SK-MEL-5 (cell line): ENCODE results near the gene TAOK2. TPM values are rescaled to one million over a fixed set of nuclear protein-coding genes. Genes with fewer than 3 reads are reported as not detected.
"Not testable (repeated sequence)": the region's sequence is repeated elsewhere in the genome, so short reads cannot be mapped to it uniquely, and the experiment has no call there.

Source experiments
- DNase-seq: peaks from one replicate; pipeline ENCODE4 v3.0.0-alpha.2; 2016; ENCODE audit warnings: low read depth, low spot score
- in situ Hi-C: cut with HindIII; loops from 2 replicates; pipeline ENCODE4 v1.10.0; 2016; ENCODE audit warnings: low sequenced_read_pairs, high pct_unique_total_duplicates, low pct_unique_long_range_greater_than_20kb
- polyA plus RNA-seq, 2 experiments: library from polyadenylated mRNA; depleted of rRNA; stranded (reverse); fragments of >200 nt; gene quantifications; 2 replicates each; pipeline ENCODE4 v1.2.3, GENCODE V29; 2015
- total RNA-seq: library from RNA; depleted of rRNA; stranded (reverse); fragments of >200 nt; shearing (Covaris generic); gene quantifications from 2 replicates; pipeline ENCODE4 v1.2.3, GENCODE V29; 2014; rRNA removed

TAOK2 gene
- 28.6 and 30.3 TPM in 2 replicates for total RNA-seq
- polyA plus RNA-seq (2015; cell fraction: cytosol; rRNA removed), result 35.2 and 42.6 TPM in 2 replicates
- 81.1 and 102 TPM in 2 replicates for polyA plus RNA-seq (2015; cell fraction: nucleus; rRNA removed)

DNA sequence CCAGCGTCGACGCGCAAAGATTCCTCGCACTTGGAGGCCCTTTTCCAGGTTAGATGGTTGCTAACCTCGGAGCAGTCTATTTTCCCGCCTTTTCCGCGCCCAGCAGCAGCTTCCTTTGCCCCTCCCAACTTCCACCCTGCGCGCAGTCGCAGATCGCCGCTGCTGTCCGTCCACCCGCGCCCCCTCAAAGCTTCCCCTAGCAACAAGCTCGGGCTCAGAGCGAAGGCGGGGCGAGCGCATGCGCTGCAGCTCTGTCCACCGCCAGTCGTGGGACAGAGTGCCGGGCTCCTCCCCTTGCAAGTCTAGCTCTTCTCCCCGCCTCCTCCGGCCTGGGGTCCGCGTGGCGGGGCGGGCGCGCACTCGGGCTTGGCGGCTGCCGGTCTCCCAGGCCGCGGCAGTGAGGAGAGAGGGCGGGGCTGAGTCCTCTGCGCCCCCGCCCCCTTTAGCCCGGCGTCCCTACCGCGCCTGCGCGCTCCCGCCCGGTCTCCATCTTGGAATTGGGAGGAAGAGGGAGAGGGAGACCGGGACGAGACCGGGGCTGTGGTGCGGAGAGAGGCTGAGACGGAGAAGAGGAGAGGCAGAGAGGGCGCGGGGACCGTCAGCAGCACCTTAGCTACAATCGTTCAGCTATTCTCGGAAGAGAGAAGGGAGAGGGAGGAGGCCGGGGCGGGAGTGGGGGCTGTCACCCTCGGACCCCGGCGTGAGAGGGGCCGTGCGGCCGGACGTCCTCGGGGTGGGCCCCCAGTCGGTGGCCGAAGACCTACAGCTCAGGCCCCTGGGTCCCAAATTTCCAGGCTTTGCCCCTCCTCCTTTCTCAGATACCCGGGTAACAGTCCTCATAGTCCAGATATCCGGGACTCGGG, at the start of gene TAOK2:
Gene TAOK2 (plus strand): TSS at position 485 of the 863 bp plus-strand sequence. CDS start 3,905 bp downstream, outside the sequence.
- DNase-seq, result peak; percentile 98
- in situ Hi-C loops, result no loop called here

GRCh38 chr16:29925105-29925756, 48.4 kb upstream of the TAOK2 start:
- in situ Hi-C loops, result no loop called here

DNA sequence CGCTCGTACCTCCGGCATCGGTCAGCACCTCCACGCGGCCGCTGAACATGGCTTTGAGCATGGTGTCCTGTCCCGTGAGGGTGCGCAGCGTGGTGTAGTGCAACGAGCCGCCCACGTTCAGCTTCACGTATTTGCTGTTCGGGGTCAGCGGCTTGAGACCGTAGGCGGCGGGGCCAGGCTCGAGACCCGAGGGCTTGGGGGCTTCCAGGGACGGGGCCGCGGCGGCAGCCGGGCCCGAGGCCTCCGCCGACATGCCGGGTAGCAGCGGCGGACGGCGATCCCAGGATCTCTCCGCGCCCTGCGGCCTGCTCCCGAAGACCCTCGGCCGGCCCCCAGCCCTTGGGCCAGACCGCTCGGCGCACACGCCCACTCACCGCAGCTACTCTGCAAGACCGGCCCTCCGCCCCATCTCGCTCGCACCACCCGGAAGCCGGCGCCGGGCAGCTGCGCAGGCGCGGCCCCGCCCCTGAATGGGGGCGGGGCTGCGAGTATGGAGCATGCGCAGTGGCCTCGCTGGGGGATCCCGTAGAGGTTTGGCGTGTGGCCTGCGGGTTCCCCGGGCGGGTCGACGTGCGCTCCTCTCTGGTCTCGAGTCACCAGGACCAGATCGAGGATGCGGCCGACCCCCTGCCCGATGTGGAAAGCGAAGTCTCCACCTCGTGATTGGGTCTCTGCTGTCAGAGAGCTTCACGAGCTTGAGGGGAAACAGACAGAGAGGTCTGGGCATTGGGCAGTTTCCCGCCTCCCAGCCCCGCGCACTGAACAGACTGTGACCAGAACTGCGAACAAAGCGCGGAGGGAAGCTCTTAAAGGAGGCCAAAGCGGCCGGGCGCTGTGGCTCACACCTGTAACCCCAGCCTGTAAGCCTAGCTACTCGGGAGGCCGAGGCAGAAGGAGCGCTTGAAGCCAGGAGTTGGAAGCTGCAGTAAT, 47.6 kb upstream of the TAOK2 start, which contains the start of gene KCTD13:
Gene KCTD13 (minus strand): TSS at position 446 of the 930 bp plus-strand sequence. CDS start 193 bp downstream, at position 253.
- in situ Hi-C loops, result no loop called here
- DNase-seq, result peak; percentile 74

More at GRCh38 chr16:29925105-29925756, 48.4 kb upstream of the TAOK2 start:
- DNase-seq, result no peak

GRCh38 chr16:29926711-29927052, 47.0 kb upstream of the TAOK2 start:
- in situ Hi-C loops, result no loop called here
- peak; percentile 20 for DNase-seq

DNA sequence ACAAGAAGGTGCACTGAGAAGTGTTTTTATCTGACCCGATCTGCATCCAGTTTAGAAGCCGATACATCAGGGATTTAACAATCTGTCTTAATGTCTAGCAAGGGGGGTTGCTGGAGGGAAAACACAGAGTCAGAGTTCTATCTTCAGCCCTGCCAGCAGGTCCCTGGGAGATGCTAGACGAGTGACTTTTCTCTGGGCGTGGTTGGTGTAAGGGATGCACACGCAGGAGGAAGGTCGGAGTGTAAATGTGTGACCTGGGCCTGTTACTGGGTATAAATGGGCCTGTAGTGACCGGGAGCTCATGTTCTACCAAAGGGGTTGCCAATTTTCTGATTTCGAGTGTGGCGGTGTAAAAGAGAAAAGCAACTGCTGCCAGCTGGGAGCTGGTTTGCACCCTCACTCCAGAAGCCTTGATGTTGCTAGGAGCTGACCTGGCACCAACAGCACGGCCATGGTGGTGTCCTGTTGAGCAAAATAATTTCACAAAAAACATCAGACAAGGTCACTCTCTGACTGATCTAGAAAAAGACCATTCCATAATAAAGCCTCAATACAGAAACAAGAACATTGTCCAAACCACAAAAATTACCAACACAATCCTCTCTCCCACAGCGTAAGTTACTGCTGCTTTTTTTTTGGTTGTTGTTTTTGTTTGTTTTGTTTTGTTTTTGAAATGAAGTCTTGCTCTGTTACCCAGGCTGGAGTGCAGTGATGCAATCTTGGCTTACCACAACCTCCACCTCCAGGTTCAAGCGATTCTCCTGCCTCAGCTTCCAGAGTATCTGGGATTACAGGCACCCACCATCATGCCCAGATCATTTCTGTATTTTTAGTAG, 46.4 kb upstream of the TAOK2 start:
- in situ Hi-C loops, result no loop called here
- no peak for DNase-seq

- in situ Hi-C loops, DNase-seq: not testable (repeated sequence)
These were observed 41.9 kb upstream of the TAOK2 start for GRCh38 chr16:29931750-29932149.

GRCh38 chr16:29940656-29941055, 33.0 kb upstream of the TAOK2 start:
- in situ Hi-C loops, result no loop called here
- no peak for DNase-seq

DNA sequence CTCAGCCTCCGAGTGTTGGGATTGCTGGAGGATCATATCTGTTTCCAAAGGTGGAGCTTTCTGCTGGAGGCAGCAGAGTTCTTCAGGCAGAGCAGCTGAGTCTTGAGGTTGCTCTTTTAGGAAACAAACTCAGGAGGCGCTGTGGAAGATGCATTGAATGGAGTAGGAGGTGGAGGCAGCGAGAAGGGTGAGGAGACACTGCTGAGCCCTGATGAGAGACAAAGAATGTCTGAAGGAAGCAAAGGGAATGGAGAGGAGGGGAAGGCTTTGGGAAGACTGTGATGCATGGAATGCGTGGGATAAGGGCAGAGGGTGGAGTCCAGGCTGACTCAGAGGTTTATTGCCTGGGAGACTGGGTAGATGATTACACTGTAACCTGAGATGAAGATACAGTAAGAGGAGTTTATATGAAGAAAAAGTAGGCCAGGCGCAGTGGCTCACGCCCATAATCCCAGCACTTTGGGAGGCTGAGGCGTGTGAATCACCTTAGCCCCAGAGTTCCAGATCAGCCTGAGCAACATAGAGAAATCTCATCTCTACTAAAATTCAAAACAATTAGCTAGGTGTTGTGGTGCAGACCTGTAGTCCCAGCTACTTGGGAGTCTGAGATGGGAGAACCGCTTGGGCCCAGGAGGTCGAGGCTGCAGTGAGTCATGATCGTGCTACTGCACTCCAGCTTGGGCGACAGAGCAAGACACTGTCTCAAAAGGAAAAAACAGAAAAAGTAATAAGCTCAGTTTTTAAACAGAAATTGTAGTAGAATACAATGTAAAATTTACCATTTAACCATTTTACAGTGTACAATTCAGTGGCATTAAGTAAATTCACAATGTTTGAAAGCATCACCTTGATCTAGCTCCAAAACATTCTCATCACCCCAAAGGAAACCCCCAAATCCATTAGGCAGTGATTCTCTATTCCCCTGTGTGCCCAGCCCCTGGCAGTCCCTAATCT, 29.5 kb upstream of the TAOK2 start:
- peak; percentile 95 for DNase-seq
- in situ Hi-C loops, result no loop called here

DNA sequence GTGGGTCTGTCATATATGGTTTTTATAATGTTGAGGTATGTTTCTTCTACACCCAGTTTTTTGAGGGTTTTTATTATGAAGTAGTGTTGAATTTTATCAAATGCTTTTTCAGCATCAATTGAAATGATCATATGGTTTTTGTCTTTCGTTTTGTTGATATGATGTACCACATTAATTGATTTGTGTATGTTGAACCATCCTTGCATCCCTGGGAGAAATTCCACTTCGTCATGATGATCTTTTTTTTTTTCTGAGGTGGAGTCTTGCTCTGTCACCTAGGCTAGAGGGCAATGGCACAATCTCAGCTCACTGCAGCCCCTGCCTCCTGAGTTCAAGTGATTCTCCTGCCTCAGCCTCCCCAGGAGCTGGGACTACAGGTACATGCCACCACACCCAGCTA, 25.8 kb upstream of the TAOK2 start:
- in situ Hi-C loops, result no loop called here

DNA sequence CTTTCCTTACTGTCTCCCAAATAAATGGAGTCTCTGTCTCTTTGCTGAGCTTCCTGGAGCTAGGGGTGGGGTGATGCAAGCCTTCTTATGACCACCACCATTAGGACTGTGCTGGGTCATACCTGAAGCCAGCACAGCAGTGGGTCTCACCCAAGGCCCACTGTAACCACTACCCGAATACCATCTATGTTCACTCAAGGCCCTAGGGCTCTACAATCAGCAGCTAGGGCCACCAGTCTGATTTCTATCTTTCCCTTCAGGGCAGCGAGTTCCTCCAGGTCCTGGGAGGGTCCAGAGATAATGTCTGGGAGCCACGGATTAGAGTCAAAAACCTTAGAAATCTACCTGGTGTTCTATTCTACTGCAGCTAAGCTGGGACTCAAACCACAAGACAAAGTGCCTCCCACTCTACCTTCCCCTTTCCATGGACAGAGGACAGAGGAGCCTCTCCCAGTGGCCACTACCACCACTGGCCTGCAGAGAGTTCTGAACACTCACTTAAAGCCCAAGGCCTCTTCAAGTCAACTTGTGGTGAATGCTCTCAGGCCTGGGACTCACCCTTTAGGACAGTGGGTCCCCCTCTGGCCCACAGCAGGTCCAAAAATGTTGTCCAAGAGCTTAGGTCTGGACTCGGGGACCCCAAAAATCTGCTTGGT, 22.7 kb upstream of the TAOK2 start:
- no peak for DNase-seq
- in situ Hi-C loops, result no loop called here

More for the DNA sequence above, 25.8 kb upstream of the TAOK2 start:
- no peak for DNase-seq

DNA sequence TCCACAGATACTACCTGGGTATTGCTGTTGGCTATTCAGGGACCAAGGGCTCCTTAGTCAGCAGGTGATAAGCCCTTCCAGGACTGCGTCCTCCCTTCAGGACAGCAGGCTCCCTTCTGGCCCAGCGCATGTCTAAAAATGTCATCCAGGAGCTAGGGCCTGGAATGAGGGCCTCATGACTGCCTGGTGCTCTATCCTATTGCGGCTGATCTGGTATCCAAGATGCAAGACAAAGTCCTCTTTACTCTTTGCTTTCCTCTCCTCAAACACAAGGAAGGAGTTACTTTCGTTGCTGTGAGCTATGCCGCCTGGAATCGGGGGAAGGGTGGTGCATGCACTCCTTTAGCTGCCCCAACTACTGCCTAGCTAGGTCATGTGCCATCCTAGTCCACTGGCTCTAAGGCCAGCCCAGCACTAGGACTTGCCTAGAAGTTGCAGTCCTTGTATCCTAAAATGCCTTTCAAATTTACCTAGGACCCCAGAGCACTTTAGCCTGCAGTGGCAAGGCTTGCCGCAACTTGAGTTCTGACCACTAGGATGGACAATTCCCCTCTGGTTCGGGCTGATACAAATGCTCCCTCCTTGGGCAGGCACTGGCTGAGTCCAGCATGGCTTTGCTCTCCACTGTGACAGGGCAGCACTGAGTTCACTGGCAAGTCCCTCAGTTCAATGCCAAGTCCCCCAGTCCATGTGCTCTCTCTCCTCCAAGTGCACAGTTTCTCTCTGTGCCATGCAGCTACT, 21.9 kb upstream of the TAOK2 start:
- in situ Hi-C loops, result no loop called here
- DNase-seq, result no peak

DNA sequence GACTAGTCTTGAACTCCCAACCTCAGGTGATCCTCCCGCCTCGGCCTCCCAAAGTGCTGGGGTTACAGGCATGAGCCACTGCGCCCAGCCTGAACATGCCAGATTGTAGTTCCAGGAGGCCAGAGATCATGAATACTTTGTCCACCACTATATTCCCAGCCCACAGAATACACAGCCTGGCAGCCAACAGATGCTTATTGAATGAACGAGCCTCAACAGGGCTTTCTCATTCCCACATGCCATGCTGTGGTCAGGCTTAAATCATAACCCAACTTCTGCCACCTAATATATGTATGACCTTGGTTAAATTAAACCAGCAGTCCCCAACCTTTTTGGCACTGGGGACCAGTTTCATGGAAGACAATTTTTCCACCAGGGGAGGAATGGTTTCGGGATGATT, 14.9 kb upstream of the TAOK2 start:
- in situ Hi-C loops, result no loop called here
- no peak for DNase-seq

DNA sequence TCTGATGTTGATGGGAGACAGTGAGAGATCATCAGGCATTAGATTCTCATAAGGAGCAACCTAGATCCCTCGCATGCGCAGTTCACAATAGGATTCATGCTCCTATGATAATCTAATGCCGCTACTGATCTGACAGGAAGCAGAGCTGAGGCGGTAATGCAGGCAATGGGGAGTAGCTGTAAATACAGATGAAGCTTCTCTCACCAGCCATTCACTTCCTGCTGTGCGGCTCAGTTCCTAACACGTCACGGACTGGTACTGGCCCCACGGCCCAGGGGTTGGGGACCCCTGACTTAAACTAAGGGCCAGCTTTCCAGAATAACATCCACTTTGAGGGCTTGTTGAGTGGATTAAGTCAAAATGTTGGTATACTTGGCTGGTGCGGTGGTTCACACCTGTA, 14.4 kb upstream of the TAOK2 start:
- no peak for DNase-seq
- in situ Hi-C loops, result no loop called here

DNA sequence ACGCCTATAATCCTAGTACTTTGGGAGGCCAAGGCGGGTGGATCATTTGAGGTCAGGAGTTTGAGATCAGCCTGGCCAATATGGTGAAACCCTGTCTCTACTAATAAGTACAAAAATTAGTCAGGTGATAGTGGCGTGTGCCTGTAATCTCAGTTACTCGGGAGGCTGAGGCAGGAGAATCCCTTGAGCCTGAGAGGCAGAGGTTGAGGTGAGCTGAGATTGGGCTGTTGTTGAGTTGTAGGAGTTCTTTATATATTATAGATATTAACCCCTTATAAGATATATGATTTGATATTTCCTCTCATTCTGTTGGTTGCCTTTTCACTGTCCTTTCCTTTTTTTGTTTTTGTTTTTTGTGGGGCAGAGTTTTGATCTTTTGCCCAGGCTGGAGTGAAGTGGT, 13.8 kb upstream of the TAOK2 start:
- not testable (repeated sequence) for DNase-seq

DNA sequence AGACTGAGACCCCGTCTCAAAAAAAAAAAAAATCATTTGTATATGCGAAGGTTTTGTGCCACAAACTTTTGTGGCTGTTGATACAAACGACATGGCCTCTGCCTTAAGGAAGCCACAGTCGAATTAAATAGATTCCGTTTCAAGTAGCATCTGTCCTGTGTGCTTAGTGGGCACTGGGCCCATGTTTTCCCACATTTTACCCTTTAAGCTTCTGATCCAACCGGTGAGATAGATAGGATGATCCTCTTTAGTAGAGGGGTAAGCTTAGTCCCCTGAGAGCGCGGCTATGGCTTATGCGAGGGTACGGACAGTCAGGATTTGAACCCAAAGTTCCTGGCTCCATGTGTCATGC, 12.6 kb upstream of the TAOK2 start:
- DNase-seq, result no peak
- in situ Hi-C loops, result no loop called here

More for the DNA sequence above, 13.8 kb upstream of the TAOK2 start:
- in situ Hi-C loops, result not testable (repeated sequence)
